ENCODE data around the gene STAT2. TPM values are rescaled to one million over a fixed set of nuclear protein-coding genes. Genes with fewer than 3 reads are reported as not detected.
A peak's percentile ranks its signal among the peaks of the same experiment; 100 is the strongest.

The STAT2 gene
- total and polyA plus RNA-seq, 2 of the 4 experiments (the other 2 are of a cell fraction), result 99.3 to 182 TPM

DNA sequence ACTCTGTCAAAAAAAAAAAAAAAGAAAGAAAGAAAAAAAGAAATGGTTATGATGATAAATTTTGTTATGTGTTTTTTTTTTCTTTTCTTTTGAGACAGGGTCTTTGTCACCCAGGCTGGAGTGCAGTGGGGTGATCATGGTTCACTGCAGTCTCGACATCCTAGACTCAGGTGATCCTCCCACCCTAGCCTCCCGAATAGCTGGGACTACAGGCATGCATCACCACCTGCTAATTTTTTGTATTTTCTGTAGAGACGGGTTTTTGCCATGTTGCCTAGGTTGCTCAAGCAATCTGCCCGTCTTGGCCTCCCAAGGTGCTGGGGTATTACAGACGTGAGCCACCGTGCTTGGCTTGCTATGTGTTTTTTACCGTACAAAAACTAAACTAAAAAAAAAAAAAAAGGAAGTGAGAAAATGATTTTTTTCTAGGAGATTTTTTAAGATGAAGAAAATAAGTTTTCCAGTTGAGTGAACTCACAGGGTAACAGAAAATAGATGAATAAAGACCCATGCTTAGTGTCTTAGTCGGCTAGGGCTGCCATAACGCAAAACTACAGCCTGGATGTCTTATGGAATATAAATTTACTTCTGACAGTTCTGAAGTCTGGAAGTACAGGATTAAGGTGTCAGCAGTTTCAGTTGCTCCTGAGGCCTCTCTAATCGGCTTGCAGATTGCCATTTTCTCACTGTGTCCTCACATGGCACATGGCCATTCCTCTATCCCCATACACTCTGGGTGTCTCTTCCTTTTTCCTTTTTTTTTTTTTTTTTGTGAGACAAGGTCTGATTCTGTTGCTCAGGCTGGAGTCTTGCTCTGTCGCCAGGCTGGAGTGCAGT, 15.9 kb upstream of the STAT2 start:
- no peak overlapping the region for H2BK20ac ChIP-seq (ENCODE audit: low read depth, low read length)
- H2BK120ac ChIP-seq (ENCODE audit: low read depth, low read length), result no peak overlapping the region
- no peak overlapping the region for H3K23ac ChIP-seq (ENCODE audit: low read depth, low read length)
- H2AFZ ChIP-seq (replicated peaks; ENCODE audit: low read length, poor library complexity), result no peak overlapping the region
- H2BK5ac ChIP-seq (ENCODE audit: low read depth, low read length, poor library complexity, severe bottlenecking), result no peak overlapping the region
- ChIA-PET CTCF (no interaction called here), POLR2A (ENCODE audit: unreplicated experiment) (no interaction called here)
- no peak overlapping the region for H4K5ac ChIP-seq (ENCODE audit: low read depth, low read length)
- no peak overlapping the region for H3K4me2 ChIP-seq (ENCODE audit: low read depth, low read length)
- intact Hi-C loops (cut with micrococcal nuclease), result loop anchor here (5.0 kb wide), 1 partner anchor 86 kb away; no protein-coding TSS in a partner anchor
- no peak overlapping the region for H3K4me3 ChIP-seq (ENCODE audit: insufficient read depth, low read depth, low read length)
- no peaks in the 10 kb centered on the region for H3K4me1 ChIP-seq (ENCODE audit: control insufficient read depth, insufficient read depth, low read length)
- H4K20me1 ChIP-seq (ENCODE audit: insufficient read depth, low read length), result no peaks in the 10 kb centered on the region
- no peaks in the 10 kb centered on the region for H3K9me3 ChIP-seq (ENCODE audit: control insufficient read depth, insufficient read depth, low read length)
- dilution Hi-C loops (cut with HindIII; ENCODE audit: low sequenced_read_pairs, unreplicated experiment), result no loop called here
- in situ Hi-C loops (cut with MboI; ENCODE audit: low sequenced_read_pairs), result no loop called here
- H2AK9ac ChIP-seq (replicated peaks; ENCODE audit: low read depth, low read length, poor library complexity), result peak overlapping the region; percentile 23
- H2AK5ac ChIP-seq (ENCODE audit: low read depth, low read length), result no peak overlapping the region
- H3K9ac ChIP-seq (ENCODE audit: low read depth, low read length), result no peak overlapping the region
- no peak overlapping the region for H3K14ac ChIP-seq (replicated peaks; ENCODE audit: low read depth, low read length)
- ATAC-seq (ENCODE audit: low read depth) (no peak), DNase-seq (no peak)
- no peak overlapping the region for H3K56ac ChIP-seq (ENCODE audit: extremely low read depth, insufficient read depth, low read length)
- no peaks in the 10 kb centered on the region for H3K36me3 ChIP-seq (ENCODE audit: control insufficient read depth, insufficient read depth, low read length)
- H4K8ac ChIP-seq (ENCODE audit: low read depth in 2 of 2, low read length in 2 of 2), result no peak overlapping the region
- BruUV-seq (replicated peaks), result no TSS peak
- H3K27me3 ChIP-seq (ENCODE audit: control insufficient read depth, insufficient read depth, low read length), result no peaks in the 10 kb centered on the region; the same call in 1 of the 2 replicates
- H3K79me1 ChIP-seq (ENCODE audit: low read depth in 1 of 2, low read length in 2 of 2), result no peaks in the 10 kb centered on the region
- H3K9me1 ChIP-seq (ENCODE audit: insufficient read depth, low read length), result no peaks in the 10 kb centered on the region
- no peak overlapping the region for H3K27ac ChIP-seq (ENCODE audit: insufficient read depth, low read length)
- H3K18ac ChIP-seq (ENCODE audit: low read depth, low read length), result no peak overlapping the region
- no peak overlapping the region for H3K4ac ChIP-seq (ENCODE audit: low read depth, low read length)
- H4K91ac ChIP-seq (ENCODE audit: insufficient read depth, low read depth, low read length), result no peak overlapping the region
- no peak overlapping the region for H2BK15ac ChIP-seq (ENCODE audit: low read depth, low read length)
- 63% methylated on average over 3 of the region's 11 CpGs; no CpG with 5 or more reads in 1 of the 2 experiments for WGBS, 2 experiments (ENCODE audit: extremely low coverage in 2 of 2, insufficient read length in 1 of 2)
- TF ChIP-seq CEBPB (IDR thresholded peaks at IDR 0.05; ENCODE audit: low read depth, low read length), result no peak
- no peak for TF ChIP-seq FOS (IDR thresholded peaks at IDR 0.05; ENCODE audit: low read depth, low read length)
- no peak for TF ChIP-seq MAFK (IDR thresholded peaks at IDR 0.05; ENCODE audit: low read depth, low read length)
- TF ChIP-seq RFX5 (IDR thresholded peaks at IDR 0.05; ENCODE audit: low read depth, low read length), result no peak
- no peak for TF ChIP-seq BHLHE40 (IDR thresholded peaks at IDR 0.05; ENCODE audit: low read depth, low read length)
- TF ChIP-seq, protein P1, sequence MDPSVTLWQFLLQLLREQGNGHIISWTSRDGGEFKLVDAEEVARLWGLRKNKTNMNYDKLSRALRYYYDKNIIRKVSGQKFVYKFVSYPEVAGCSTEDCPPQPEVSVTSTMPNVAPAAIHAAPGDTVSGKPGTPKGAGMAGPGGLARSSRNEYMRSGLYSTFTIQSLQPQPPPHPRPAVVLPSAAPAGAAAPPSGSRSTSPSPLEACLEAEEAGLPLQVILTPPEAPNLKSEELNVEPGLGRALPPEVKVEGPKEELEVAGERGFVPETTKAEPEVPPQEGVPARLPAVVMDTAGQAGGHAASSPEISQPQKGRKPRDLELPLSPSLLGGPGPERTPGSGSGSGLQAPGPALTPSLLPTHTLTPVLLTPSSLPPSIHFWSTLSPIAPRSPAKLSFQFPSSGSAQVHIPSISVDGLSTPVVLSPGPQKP (IDR thresholded peaks at IDR 0.05; ENCODE audit: borderline replicate concordance, low read depth, low read length), result no peak
- TF ChIP-seq, protein P2, sequence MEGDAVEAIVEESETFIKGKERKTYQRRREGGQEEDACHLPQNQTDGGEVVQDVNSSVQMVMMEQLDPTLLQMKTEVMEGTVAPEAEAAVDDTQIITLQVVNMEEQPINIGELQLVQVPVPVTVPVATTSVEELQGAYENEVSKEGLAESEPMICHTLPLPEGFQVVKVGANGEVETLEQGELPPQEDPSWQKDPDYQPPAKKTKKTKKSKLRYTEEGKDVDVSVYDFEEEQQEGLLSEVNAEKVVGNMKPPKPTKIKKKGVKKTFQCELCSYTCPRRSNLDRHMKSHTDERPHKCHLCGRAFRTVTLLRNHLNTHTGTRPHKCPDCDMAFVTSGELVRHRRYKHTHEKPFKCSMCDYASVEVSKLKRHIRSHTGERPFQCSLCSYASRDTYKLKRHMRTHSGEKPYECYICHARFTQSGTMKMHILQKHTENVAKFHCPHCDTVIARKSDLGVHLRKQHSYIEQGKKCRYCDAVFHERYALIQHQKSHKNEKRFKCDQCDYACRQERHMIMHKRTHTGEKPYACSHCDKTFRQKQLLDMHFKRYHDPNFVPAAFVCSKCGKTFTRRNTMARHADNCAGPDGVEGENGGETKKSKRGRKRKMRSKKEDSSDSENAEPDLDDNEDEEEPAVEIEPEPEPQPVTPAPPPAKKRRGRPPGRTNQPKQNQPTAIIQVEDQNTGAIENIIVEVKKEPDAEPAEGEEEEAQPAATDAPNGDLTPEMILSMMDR (conservative IDR thresholded peaks at IDR 0.05; ENCODE audit: low read depth, low read length), result no peak
- TF ChIP-seq MAZ (IDR thresholded peaks at IDR 0.05; ENCODE audit: borderline replicate concordance, low read depth, low read length), result no peak
- TF ChIP-seq POLR2A (IDR thresholded peaks at IDR 0.05; ENCODE audit: low read depth, low read length), result no peak
- no peak for TF ChIP-seq SMC3 (IDR thresholded peaks at IDR 0.05; ENCODE audit: low read depth, low read length)
- TF ChIP-seq, protein P3, sequence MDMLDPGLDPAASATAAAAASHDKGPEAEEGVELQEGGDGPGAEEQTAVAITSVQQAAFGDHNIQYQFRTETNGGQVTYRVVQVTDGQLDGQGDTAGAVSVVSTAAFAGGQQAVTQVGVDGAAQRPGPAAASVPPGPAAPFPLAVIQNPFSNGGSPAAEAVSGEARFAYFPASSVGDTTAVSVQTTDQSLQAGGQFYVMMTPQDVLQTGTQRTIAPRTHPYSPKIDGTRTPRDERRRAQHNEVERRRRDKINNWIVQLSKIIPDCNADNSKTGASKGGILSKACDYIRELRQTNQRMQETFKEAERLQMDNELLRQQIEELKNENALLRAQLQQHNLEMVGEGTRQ (IDR thresholded peaks at IDR 0.05; ENCODE audit: low read depth, low read length), result no peak
- no peak for TF ChIP-seq CHD1 (IDR thresholded peaks at IDR 0.05; ENCODE audit: low read depth, low read length)
- TF ChIP-seq RAD21 (IDR thresholded peaks at IDR 0.05; ENCODE audit: low read length), result no peak
- TF ChIP-seq MXI1 (IDR thresholded peaks at IDR 0.05; ENCODE audit: borderline replicate concordance, low read depth, low read length), result no peak
- no peak for TF ChIP-seq RCOR1 (IDR thresholded peaks at IDR 0.05; ENCODE audit: insufficient replicate concordance, low read length)

All from IMR-90 (cell line).